IPS-18a (cell line): ENCODE measurements around the gene SIPA1L3.

Source experiments
- H3K27ac ChIP-seq: one replicate; pipeline ENCODE4 v1.5.1; 2013; ENCODE audit warnings: low read length
- H3K27me3 ChIP-seq: one replicate; pipeline ENCODE4 v1.6.1; 2013; ENCODE audit warnings: mild to moderate bottlenecking, low read length; ENCODE audit not compliant: control insufficient read depth, insufficient read depth
- H3K36me3 ChIP-seq: one replicate; pipeline ENCODE4 v1.6.1; 2013; ENCODE audit warnings: low read depth, low read length; ENCODE audit not compliant: control insufficient read depth
- H3K4me1 ChIP-seq: one replicate; pipeline ENCODE4 v1.6.1; 2013; ENCODE audit warnings: low read depth, low read length; ENCODE audit not compliant: control insufficient read depth
- H3K4me3 ChIP-seq: one replicate; pipeline ENCODE4 v1.5.1; 2013; ENCODE audit warnings: low read length
- H3K9ac ChIP-seq: one replicate; pipeline ENCODE4 v1.6.1; 2013; ENCODE audit warnings: mild to moderate bottlenecking, low read length, moderate library complexity
- H3K9me3 ChIP-seq: one replicate; pipeline ENCODE4 v1.6.1; 2013; ENCODE audit warnings: low read depth, low read length; ENCODE audit not compliant: control insufficient read depth

Gene SIPA1L3

GRCh38 chr19:38031423-38031770 is 124.4 kb downstream of the SIPA1L3 start:
- H3K36me3 ChIP-seq: no peaks in the 10 kb centered on the region
- no peak overlapping the region for H3K4me3 ChIP-seq
- no peak overlapping the region for H3K9ac ChIP-seq
- H3K27me3 ChIP-seq: no peaks in the 10 kb centered on the region
- no peak overlapping the region for H3K27ac ChIP-seq
- peaks cover 4% of the 10 kb centered on the region for H3K4me1 ChIP-seq
- no peaks in the 10 kb centered on the region for H3K9me3 ChIP-seq

- Histone ChIP-seq H3K36me3 (no peaks in the 10 kb centered on the region), H3K27ac (no peak overlapping the region), H3K9me3 (no peaks in the 10 kb centered on the region), H3K4me1 (peaks cover 4% of the 10 kb centered on the region), H3K4me3 (no peak overlapping the region), H3K9ac (no peak overlapping the region), H3K27me3 (no peaks in the 10 kb centered on the region)
Measured at GRCh38 chr19:38032151-38032550, 125.1 kb downstream of the SIPA1L3 start.

GRCh38 chr19:38032951-38033350 is 125.9 kb downstream of the SIPA1L3 start:
- Histone ChIP-seq H3K27me3 (no peaks in the 10 kb centered on the region), H3K4me1 (peaks cover 9% of the 10 kb centered on the region), H3K27ac (no peak overlapping the region), H3K9me3 (no peaks in the 10 kb centered on the region), H3K9ac (no peak overlapping the region), H3K36me3 (no peaks in the 10 kb centered on the region), H3K4me3 (no peak overlapping the region)

- Histone ChIP-seq H3K4me3 (no peak overlapping the region), H3K9ac (no peak overlapping the region), H3K4me1 (peaks cover 9% of the 10 kb centered on the region), H3K36me3 (no peaks in the 10 kb centered on the region), H3K27me3 (no peaks in the 10 kb centered on the region), H3K9me3 (no peaks in the 10 kb centered on the region), H3K27ac (no peak overlapping the region)
Measured at GRCh38 chr19:38033658-38034491, 126.9 kb downstream of the SIPA1L3 start.

- Histone ChIP-seq H3K4me1 (peaks cover 9% of the 10 kb centered on the region), H3K36me3 (no peaks in the 10 kb centered on the region), H3K9ac (no peak overlapping the region), H3K9me3 (no peaks in the 10 kb centered on the region), H3K27ac (no peak overlapping the region), H3K4me3 (no peak overlapping the region), H3K27me3 (no peaks in the 10 kb centered on the region)
Measured at GRCh38 chr19:38034492-38034860, 127.5 kb downstream of the SIPA1L3 start.

- no peaks in the 10 kb centered on the region for H3K9me3 ChIP-seq
- no peaks in the 10 kb centered on the region for H3K36me3 ChIP-seq
- H3K27ac ChIP-seq: no peak overlapping the region
- no peaks in the 10 kb centered on the region for H3K27me3 ChIP-seq
- H3K4me3 ChIP-seq: no peak overlapping the region
- peaks cover 9% of the 10 kb centered on the region for H3K4me1 ChIP-seq
- no peak overlapping the region for H3K9ac ChIP-seq
Measured at GRCh38 chr19:38035515-38036495, 128.8 kb downstream of the SIPA1L3 start.

- Histone ChIP-seq H3K4me3 (no peak overlapping the region), H3K27me3 (no peaks in the 10 kb centered on the region), H3K4me1 (peaks cover 9% of the 10 kb centered on the region), H3K36me3 (no peaks in the 10 kb centered on the region), H3K27ac (no peak overlapping the region), H3K9me3 (no peaks in the 10 kb centered on the region), H3K9ac (no peak overlapping the region)
Measured at GRCh38 chr19:38036707-38037611, 130.0 kb downstream of the SIPA1L3 start.

GRCh38 chr19:38039966-38040365 is 133.0 kb downstream of the SIPA1L3 start:
- Histone ChIP-seq H3K4me1 (peaks cover 12% of the 10 kb centered on the region), H3K9ac (no peak overlapping the region), H3K9me3 (no peaks in the 10 kb centered on the region), H3K36me3 (no peaks in the 10 kb centered on the region), H3K27ac (no peak overlapping the region), H3K27me3 (no peaks in the 10 kb centered on the region), H3K4me3 (no peak overlapping the region)

- no peak overlapping the region for H3K27ac ChIP-seq
- H3K4me1 ChIP-seq: peaks cover 25% of the 10 kb centered on the region
- no peak overlapping the region for H3K4me3 ChIP-seq
- no peaks in the 10 kb centered on the region for H3K9me3 ChIP-seq
- H3K27me3 ChIP-seq: no peaks in the 10 kb centered on the region
- H3K36me3 ChIP-seq: no peaks in the 10 kb centered on the region
- H3K9ac ChIP-seq: no peak overlapping the region
Measured at GRCh38 chr19:38042132-38042531, 135.1 kb downstream of the SIPA1L3 start.

GRCh38 chr19:38043649-38044144 is 136.7 kb downstream of the SIPA1L3 start:
- Histone ChIP-seq H3K4me3 (no peak overlapping the region), H3K27me3 (no peaks in the 10 kb centered on the region), H3K36me3 (no peaks in the 10 kb centered on the region), H3K9me3 (no peaks in the 10 kb centered on the region), H3K27ac (no peak overlapping the region), H3K4me1 (peaks cover 32% of the 10 kb centered on the region), H3K9ac (no peak overlapping the region)
